ENCODE data around the gene LYZL4. TPM values are rescaled to one million over a fixed set of nuclear protein-coding genes. Genes with fewer than 3 reads are reported as not detected.

LYZL4 gene
- total and polyA plus RNA-seq, 2 of the 4 experiments (the other 2 are of a cell fraction): not detected

- in situ Hi-C loops (cut with MboI; ENCODE audit: low sequenced_read_pairs): loop anchor here (25.0 kb wide), 1 partner anchor 313 kb away; no protein-coding TSS in a partner anchor
- no peak for ATAC-seq (ENCODE audit: low read depth)
- no peaks in the 10 kb centered on the region for H4K20me1 ChIP-seq (ENCODE audit: insufficient read depth, low read length)
Observed at GRCh38 chr3:42424911-42425310, 14.5 kb upstream of the LYZL4 start.

More at GRCh38 chr3:42424911-42425310, 14.5 kb upstream of the LYZL4 start:
- Histone ChIP-seq H3K14ac (replicated peaks; ENCODE audit: low read depth, low read length) (no peak overlapping the region), H3K36me3 (ENCODE audit: control insufficient read depth, insufficient read depth, low read length) (no peaks in the 10 kb centered on the region), H3K27ac (ENCODE audit: insufficient read depth, low read length) (no peak overlapping the region), H3K4ac (ENCODE audit: low read depth, low read length) (no peak overlapping the region), H3K23ac (ENCODE audit: low read depth, low read length) (no peak overlapping the region), H4K91ac (ENCODE audit: insufficient read depth, low read depth, low read length) (no peak overlapping the region), H3K9ac (ENCODE audit: low read depth, low read length) (no peak overlapping the region), H2BK20ac (ENCODE audit: low read depth, low read length) (no peak overlapping the region), H3K56ac (ENCODE audit: extremely low read depth, insufficient read depth, low read length) (no peak overlapping the region), H3K9me3 (ENCODE audit: control insufficient read depth, insufficient read depth, low read length) (no peaks in the 10 kb centered on the region), H2BK15ac (ENCODE audit: low read depth, low read length) (no peak overlapping the region), H3K27me3 (ENCODE audit: control insufficient read depth, insufficient read depth, low read length) (no peaks in the 10 kb centered on the region; the same call in 1 of the 2 replicates), H4K8ac (ENCODE audit: low read depth in 2 of 2, low read length in 2 of 2) (no peak overlapping the region), H3K9me1 (ENCODE audit: insufficient read depth, low read length) (no peaks in the 10 kb centered on the region), H2AK9ac (replicated peaks; ENCODE audit: low read depth, low read length, poor library complexity) (no peak overlapping the region), H2AFZ (replicated peaks; ENCODE audit: low read length, poor library complexity) (no peak overlapping the region), H2AK5ac (ENCODE audit: low read depth, low read length) (no peak overlapping the region), H3K4me1 (ENCODE audit: control insufficient read depth, insufficient read depth, low read length) (no peaks in the 10 kb centered on the region), H2BK120ac (ENCODE audit: low read depth, low read length) (no peak overlapping the region), H3K18ac (ENCODE audit: low read depth, low read length) (no peak overlapping the region), H3K4me2 (ENCODE audit: low read depth, low read length) (no peak overlapping the region), H2BK5ac (ENCODE audit: low read depth, low read length, poor library complexity, severe bottlenecking) (no peak overlapping the region), H3K79me1 (ENCODE audit: low read depth in 1 of 2, low read length in 2 of 2) (no peaks in the 10 kb centered on the region), H3K4me3 (ENCODE audit: insufficient read depth, low read depth, low read length) (no peak overlapping the region), H4K5ac (ENCODE audit: low read depth, low read length) (no peak overlapping the region)
- no peak for DNase-seq
- ChIA-PET POLR2A (ENCODE audit: unreplicated experiment) (no interaction called here), CTCF (no interaction called here)
- TF ChIP-seq SMC3 (IDR thresholded peaks at IDR 0.05; ENCODE audit: low read depth, low read length) (no peak), POLR2A (IDR thresholded peaks at IDR 0.05; ENCODE audit: low read depth, low read length) (no peak), CHD1 (IDR thresholded peaks at IDR 0.05; ENCODE audit: low read depth, low read length) (no peak), RAD21 (IDR thresholded peaks at IDR 0.05; ENCODE audit: low read length) (no peak), NFE2L2 (IDR thresholded peaks at IDR 0.05; ENCODE audit: low read depth, low read length) (no peak), RCOR1 (IDR thresholded peaks at IDR 0.05; ENCODE audit: insufficient replicate concordance, low read length) (no peak), MXI1 (IDR thresholded peaks at IDR 0.05; ENCODE audit: borderline replicate concordance, low read depth, low read length) (no peak), FOS (IDR thresholded peaks at IDR 0.05; ENCODE audit: low read depth, low read length) (no peak), MAFK (IDR thresholded peaks at IDR 0.05; ENCODE audit: low read depth, low read length) (no peak), USF2 (IDR thresholded peaks at IDR 0.05; ENCODE audit: low read depth, low read length) (no peak), BHLHE40 (IDR thresholded peaks at IDR 0.05; ENCODE audit: low read depth, low read length) (no peak)
- TF ChIP-seq, protein P1, sequence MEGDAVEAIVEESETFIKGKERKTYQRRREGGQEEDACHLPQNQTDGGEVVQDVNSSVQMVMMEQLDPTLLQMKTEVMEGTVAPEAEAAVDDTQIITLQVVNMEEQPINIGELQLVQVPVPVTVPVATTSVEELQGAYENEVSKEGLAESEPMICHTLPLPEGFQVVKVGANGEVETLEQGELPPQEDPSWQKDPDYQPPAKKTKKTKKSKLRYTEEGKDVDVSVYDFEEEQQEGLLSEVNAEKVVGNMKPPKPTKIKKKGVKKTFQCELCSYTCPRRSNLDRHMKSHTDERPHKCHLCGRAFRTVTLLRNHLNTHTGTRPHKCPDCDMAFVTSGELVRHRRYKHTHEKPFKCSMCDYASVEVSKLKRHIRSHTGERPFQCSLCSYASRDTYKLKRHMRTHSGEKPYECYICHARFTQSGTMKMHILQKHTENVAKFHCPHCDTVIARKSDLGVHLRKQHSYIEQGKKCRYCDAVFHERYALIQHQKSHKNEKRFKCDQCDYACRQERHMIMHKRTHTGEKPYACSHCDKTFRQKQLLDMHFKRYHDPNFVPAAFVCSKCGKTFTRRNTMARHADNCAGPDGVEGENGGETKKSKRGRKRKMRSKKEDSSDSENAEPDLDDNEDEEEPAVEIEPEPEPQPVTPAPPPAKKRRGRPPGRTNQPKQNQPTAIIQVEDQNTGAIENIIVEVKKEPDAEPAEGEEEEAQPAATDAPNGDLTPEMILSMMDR (conservative IDR thresholded peaks at IDR 0.05; ENCODE audit: low read depth, low read length): no peak
- dilution Hi-C loops (cut with HindIII; ENCODE audit: low sequenced_read_pairs, unreplicated experiment): no loop called here
- intact Hi-C loops (cut with micrococcal nuclease): no loop called here
- no TSS peak for BruUV-seq (replicated peaks)
- WGBS, 2 experiments (ENCODE audit: extremely low coverage in 2 of 2, insufficient read length in 1 of 2): no CpG with 5 or more reads among the region's 3 CpGs

All from IMR-90 (cell line).